Left colon (tissue), 2 donors: ENCODE results near the gene IFT81. TPM values are rescaled to one million over a fixed set of nuclear protein-coding genes. Genes with fewer than 3 reads are reported as not detected.
"Not testable (repeated sequence)": the region's sequence is repeated elsewhere in the genome, so short reads cannot be mapped to it uniquely, and the experiment has no call there.

Experiments used
- ATAC-seq: fragments of 200-7000 bp; cut with Tn5 transposase; one replicate; pipeline ENCODE4 v1.9.1; 2020; ENCODE audit warnings: mild to moderate bottlenecking, moderate library complexity
- DNase-seq, 2 donors: peaks; one replicate each; pipeline ENCODE4 v3.0.0-alpha.2; 2020
- intact Hi-C, 2 donors: fragments of 100-400 bp; cut with DNase I in 1 of 2; cut with micrococcal nuclease in 1 of 2; formaldehyde crosslinking; loops; one replicate each; pipeline versions ENCODE4 v1.11.2 to v1.14.0; 2022; cut with DNase I, micrococcal nuclease
- long read RNA-seq: library from polyadenylated mRNA; unstranded; transcript quantifications from one replicate; pipeline ENCODE4 v2.0.0, GENCODE V29; 2021
- total RNA-seq, 2 donors: library from RNA; stranded (reverse); fragmentation: NEBNext Ultra II Directional; extraction: Animal tissue kit (Norgen Biotek cat#: 25700); gene quantifications; one replicate each; pipeline ENCODE4 v1.2.1, GENCODE V29; 2021
- donor health status: DM: no; HTN: no; CAD: no.
- donor health status: DM: yes; HTN: yes; CAD: no.

IFT81 gene
- 1 to 10 TPM; 4.8 to 5.1 TPM for total RNA-seq
- long read RNA-seq, transcript IFT81-209 (19 exons, 2,710 nt), result major isoform, 5 of 12 reads
- long read RNA-seq, partial matches to known transcripts, result 0 of 12 reads
- long read RNA-seq, other reads (novel, unspliced or antisense), result 4 of 12 reads

GRCh38 chr12:110124269-110124995 is at the start of gene IFT81:
Gene IFT81, plus strand, starts transcription at chr12:110124357. Its CDS starts 3,024 bp downstream, at chr12:110127381.
- ATAC-seq (peak; percentile 99), DNase-seq (peak; percentile 95 to 97)
- intact Hi-C loops, result no loop called here

GRCh38 chr12:110075880-110076279 is 48.3 kb upstream of the IFT81 start:
- no peak for ATAC-seq
- no peak for DNase-seq
- intact Hi-C loops, result no loop called here

- no peak for DNase-seq
- ATAC-seq, result no peak
- intact Hi-C loops, result no loop called here
Measured at GRCh38 chr12:110077800-110078199, 46.4 kb upstream of the IFT81 start.

- peak; percentile 43 to 73 for DNase-seq
- intact Hi-C loops, result no loop called here
- ATAC-seq, result peak; percentile 31
Measured at GRCh38 chr12:110079477-110080400, 44.4 kb upstream of the IFT81 start.

GRCh38 chr12:110080410-110080809 is 43.7 kb upstream of the IFT81 start:
- DNase-seq (no peak), ATAC-seq (peak; percentile 89)
- intact Hi-C loops, result no loop called here

GRCh38 chr12:110084314-110085015 is 39.7 kb upstream of the IFT81 start:
- intact Hi-C loops, result no loop called here
- DNase-seq, result no peak
- no peak for ATAC-seq

- DNase-seq, intact Hi-C loops, ATAC-seq: not testable (repeated sequence)
Measured at GRCh38 chr12:110088216-110088615, 35.9 kb upstream of the IFT81 start.

GRCh38 chr12:110088936-110089335 is 35.2 kb upstream of the IFT81 start:
- intact Hi-C loops, result no loop called here
- no peak for ATAC-seq
- no peak for DNase-seq

GRCh38 chr12:110090266-110091135 is 33.7 kb upstream of the IFT81 start:
- ATAC-seq (no peak), DNase-seq (no peak)
- intact Hi-C loops, result no loop called here

- intact Hi-C loops, result no loop called here
- ATAC-seq (no peak), DNase-seq (no peak)
Measured at GRCh38 chr12:110091136-110091711, 32.9 kb upstream of the IFT81 start.

GRCh38 chr12:110093631-110094311 is 30.4 kb upstream of the IFT81 start:
- DNase-seq (no peak), ATAC-seq (no peak)
- intact Hi-C loops, result no loop called here

- intact Hi-C loops, result loop anchor here in 1 of 2 donors (5.0 kb wide), 1 partner anchor 332 kb away; no protein-coding TSS in a partner anchor
- DNase-seq, result peak; percentile 31 to 75
- ATAC-seq, result peak; percentile 79
Measured at GRCh38 chr12:110100315-110100970, 23.7 kb upstream of the IFT81 start.

- peak; percentile 58 for ATAC-seq
- intact Hi-C loops, result loop anchor here in 1 of 2 donors (5.0 kb wide), 1 partner anchor 330 kb away; no protein-coding TSS in a partner anchor
- DNase-seq, result peak; percentile 36 to 38
Measured at GRCh38 chr12:110102255-110102654, 21.9 kb upstream of the IFT81 start.

GRCh38 chr12:110104188-110105094 is 19.7 kb upstream of the IFT81 start:
- DNase-seq (no peak), ATAC-seq (no peak)
- intact Hi-C loops, result loop anchor here in 1 of 2 donors (5.0 kb wide), 1 partner anchor 328 kb away; no protein-coding TSS in a partner anchor

- intact Hi-C loops, result no loop called here
- ATAC-seq, result no peak
- DNase-seq, result no peak
Measured at GRCh38 chr12:110105159-110105558, 19.0 kb upstream of the IFT81 start.
